ENCODE measurements around the gene CMTM8.

Gene CMTM8

DNA sequence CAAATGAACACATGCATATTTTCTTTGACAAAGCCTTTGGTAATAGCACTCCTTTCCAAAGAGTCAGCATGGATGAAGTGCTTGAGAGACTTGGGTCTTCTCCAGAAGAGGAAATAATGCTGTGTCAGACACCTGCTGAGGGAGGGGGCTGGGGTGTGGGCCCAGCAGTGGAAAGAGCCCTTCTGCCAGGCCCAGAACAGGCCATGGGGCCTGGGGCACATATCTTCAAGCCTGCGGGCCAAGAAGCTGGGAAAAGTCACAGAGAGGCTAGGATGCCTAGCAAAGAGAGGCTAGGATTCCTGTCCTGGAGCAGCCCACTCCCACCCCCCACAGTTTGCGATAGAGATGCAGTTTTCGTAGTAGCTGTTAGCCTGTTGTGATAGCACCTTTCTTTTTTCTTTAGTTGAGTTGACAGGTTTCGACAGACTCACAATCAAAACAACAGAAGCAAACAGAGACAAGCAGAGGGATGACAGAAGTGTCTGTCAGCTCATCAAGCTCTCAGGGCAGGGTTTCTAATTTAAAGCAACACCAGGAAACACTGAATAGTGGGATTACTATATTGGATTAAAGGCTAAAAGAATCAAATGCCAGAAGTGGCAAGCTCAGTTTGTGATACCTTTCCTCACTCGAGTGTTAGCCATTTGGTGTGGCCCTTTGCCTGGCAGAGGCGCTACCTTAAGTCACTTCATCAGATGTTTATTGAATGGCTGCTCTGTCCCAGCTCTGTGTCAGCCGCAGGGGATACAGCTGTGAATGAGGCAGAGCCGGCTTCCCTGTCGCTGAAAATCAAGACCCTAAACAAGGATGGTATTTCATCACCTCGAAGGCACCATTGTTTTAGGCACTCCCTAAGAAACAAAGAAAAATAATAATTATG lies 172.1 kb downstream of the CMTM8 start:
- DNase-seq (ENCODE audit: low read depth): no peak

DNA sequence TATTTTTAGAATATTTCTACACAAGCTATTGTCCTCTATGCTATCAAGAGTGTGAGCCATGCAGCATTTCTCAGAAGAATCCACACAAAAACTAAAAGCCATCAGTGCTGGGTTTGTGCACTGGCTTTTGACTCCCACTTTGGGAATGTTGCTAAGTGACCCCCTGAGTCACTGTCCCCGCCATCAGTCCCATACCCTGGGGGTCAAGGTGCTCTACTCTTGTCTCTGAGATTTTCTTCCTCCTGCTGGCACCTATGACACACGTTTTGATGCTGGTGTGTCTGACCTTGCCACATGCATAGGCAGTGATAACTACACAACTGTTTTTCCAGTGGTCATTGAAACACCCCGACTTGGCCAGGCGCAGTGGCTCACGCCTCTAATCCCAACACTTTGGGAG lies 173.0 kb downstream of the CMTM8 start:
- no peak for DNase-seq (ENCODE audit: low read depth)

DNA sequence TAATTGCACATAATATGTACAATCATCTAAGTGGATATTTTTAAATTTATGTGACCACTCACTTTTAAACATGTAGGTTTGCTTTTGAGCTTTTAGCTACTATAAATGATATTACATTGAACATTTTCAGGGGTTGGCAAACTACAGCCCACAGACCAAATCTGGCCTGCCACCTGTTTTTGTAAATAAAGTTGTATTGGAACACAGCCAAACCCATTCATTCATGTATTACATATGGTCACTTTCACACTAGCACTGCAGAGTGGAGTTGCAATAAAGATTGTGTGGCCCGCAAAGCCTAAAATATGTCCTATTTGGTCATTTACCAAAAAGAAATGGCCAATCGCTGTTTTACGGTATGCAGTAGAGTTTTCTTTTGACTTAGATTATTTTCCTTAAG lies 174.4 kb downstream of the CMTM8 start:
- DNase-seq (ENCODE audit: low read depth): no peak

DNA sequence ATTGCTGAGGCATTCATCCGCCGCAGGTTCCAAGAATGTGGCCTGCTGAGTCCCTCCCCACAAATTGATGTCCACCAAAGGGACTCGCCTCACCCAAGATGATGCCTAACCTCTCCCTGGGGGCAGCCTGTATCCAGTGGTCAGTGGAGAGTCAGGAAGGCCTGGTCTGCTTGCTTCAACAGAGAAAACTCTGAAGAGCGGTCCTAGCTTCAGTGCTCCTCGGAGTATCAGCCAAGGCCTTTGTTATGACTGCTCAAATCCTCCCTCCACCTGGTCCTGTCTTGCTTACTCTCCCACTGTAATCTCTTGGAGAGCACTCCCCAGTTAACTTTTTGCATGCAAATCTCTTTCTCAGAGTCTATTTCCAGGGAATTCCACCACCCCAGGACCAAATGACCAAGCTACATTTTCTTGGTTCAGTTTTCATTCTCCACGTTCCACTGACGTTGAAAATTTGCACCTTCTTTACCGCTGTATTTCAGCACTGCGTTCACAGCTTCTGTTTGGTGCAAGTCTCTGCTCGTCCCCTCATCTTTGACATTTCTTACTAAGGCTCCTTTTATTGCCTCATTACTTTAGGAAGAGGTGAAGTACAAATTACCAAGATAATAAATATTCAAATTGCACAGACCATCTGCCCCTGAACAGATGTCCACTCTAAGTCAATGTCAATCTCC lies 175.5 kb downstream of the CMTM8 start:
- DNase-seq (ENCODE audit: low read depth): no peak

DNA sequence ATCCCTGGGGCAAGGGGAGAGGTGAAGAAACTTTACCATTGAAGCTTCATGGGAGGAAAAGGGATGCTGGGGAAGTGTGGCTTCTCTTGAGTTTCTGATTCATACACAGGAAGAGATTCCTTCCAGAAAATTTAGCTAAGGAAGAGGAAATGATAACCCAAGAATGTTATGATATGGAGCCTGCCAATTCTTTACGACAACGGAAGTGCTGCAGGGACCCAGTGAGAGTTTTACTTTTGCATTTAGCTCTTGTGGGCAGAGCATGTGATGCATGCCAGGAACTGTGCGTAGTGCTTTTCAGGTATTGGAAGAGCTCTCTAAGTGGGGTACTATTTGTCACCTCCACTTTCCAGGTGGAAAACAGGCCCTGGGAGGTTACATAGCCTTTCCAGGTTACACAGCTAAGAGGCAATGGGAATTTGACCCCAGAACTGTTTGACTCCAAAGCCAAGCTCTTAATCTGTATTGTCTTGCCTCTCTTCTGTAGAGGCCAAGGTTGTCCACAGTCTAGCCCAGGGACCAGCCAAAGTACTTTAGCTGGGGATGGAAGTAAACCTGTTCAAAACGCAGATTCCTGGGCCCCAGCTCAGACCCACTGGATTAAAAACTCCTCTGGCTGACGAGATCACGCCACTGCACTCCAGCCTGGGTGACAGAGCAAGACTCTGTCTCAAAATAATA lies 176.2 kb downstream of the CMTM8 start:
- DNase-seq (ENCODE audit: low read depth): peak; percentile 37

DNA sequence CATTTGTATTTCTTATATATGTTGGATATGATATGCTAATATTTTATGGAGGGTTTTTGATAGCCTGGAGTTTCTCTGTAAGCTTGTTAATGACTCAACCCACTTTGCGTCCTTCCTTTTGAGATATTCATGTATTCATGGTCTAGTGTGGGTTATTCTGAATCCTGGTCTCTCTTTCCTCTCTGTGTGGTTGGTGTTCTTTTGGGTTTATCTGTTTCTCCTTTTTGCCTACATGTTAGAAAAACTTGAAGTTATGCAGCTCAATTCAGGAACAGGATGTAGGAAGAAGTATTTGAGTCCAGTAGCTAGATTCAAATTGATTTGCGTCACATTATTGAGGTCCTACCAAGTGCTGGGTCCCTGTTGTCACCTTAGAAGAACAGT lies 181.3 kb downstream of the CMTM8 start:
- DNase-seq (ENCODE audit: low read depth): no peak
